ENCODE results near the gene SLC46A1.
A peak's percentile ranks its signal among the peaks of the same experiment; 100 is the strongest.

Gene SLC46A1

DNA sequence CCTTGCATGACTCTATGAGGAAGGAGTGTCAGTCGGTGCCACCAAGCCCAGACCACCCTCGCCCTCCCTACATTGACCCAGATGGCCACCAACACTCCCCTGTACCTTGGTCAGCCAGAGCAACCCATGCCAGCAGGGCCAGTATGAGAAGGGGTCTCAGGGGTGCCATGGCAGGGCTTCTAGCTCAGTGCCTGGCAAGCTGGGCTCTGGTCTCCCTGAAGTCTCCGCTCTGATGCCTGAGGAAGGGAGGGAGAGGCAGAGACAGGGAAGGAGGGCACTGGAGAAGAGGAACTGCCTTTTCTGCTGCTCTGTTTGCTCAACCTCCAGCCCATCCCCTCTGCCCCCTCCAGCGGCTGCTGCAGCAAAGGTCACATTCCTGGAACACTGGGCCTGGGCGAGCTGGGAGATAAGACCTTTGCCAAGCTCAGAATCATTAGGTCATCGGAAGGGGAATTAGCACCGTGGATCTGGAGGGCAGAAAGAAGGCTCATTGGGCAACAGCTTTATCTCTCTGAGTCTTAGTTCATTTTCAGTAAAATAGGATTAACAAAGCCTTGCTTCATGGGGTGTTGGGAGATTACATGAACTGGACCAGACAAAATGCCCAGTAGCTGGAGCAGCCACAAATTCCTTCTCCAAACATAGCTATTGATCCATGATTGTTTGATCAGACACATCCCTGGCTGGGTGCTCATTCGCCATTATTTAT is 35.8 kb downstream of the SLC46A1 start, which contains the start of gene VTN:
VTN (minus strand) TSS at position 273 of the 709 bp plus-strand sequence; CDS start at position 169, 104 bp downstream.
- TF ChIP-seq CTCF (IDR thresholded peaks at IDR 0.05; ENCODE audit: low read depth, low read length) = peak; percentile 1
- DNase-seq (ENCODE audit: extremely low read depth, low read depth) = no peak

- TF ChIP-seq CTCF (IDR thresholded peaks at IDR 0.05; ENCODE audit: low read depth, low read length) = no peak
- no peak for DNase-seq (ENCODE audit: extremely low read depth, low read depth)
Observed at GRCh38 chr17:28369684-28370034, 36.4 kb downstream of the SLC46A1 start.

GRCh38 chr17:28368915-28369683 is 36.9 kb downstream of the SLC46A1 start:
- no peak for TF ChIP-seq CTCF (IDR thresholded peaks at IDR 0.05; ENCODE audit: low read depth, low read length)
- DNase-seq (ENCODE audit: extremely low read depth, low read depth) = no peak

GRCh38 chr17:28368306-28368831 is 37.6 kb downstream of the SLC46A1 start:
- DNase-seq (ENCODE audit: extremely low read depth, low read depth) = no peak
- TF ChIP-seq CTCF (IDR thresholded peaks at IDR 0.05; ENCODE audit: low read depth, low read length) = no peak

DNA sequence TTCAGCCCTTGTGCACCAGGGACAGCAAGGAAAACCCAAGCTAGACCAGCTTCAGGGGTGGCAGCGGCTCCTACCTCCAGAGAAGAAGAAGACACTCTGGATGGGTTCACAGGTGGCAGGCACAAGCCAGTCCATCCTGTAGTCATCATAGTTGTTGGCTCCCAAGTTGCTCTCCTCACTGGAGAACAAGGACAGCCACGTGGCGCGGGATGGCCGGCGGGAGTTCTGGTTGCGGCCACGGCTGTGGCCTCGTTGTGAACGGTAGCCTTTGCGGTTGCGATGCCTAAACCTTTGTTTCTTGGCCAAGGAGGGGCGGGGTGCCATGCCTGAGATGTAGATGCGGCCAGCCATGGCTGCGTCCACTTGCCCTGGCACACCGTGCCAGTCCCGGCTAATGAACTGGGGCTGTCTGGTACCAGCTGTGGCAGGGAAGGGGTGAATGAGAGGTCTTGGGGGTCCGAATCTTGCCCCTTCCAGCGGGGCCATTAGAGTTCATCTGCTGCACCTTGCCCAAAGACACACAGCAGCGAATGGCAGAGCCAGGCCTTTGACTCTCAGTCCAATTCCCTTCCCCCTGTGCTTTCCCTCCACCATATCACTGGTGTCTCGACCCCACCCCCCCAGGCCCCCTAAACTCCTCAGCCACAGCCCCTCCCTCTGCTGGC is 38.2 kb downstream of the SLC46A1 start:
- TF ChIP-seq CTCF (IDR thresholded peaks at IDR 0.05; ENCODE audit: low read depth, low read length) = no peak
- no peak for DNase-seq (ENCODE audit: extremely low read depth, low read depth)

DNA sequence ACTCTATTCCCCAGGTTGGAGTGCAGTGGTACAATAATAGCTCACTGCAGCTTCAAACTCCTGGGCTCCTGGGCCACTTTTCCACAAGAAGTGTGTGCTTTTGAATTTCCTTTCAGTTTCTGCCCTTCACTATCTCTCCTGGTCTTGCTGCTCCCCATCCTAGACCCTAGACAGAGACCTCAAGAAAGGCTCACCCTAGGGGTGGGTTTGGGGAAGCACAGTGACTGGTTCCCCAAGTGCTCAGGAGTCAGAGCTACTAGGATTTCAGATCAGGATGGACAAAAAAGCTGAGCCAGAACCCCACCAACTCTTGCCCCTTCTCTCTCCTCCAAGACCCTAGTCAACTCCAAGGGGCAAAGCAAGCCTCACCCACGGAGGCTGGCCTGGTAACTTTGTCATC is 39.4 kb downstream of the SLC46A1 start:
- no peak for TF ChIP-seq CTCF (IDR thresholded peaks at IDR 0.05; ENCODE audit: low read depth, low read length)
- no peak for DNase-seq (ENCODE audit: extremely low read depth, low read depth)

Data from AG09319 (cell line).